ENCODE results near the gene EMP3. TPM values are rescaled to one million over a fixed set of nuclear protein-coding genes. Genes with fewer than 3 reads are reported as not detected.
A peak's percentile ranks its signal among the peaks of the same experiment; 100 is the strongest.

The EMP3 gene
- total RNA-seq, 3 donors from 2014 or later (not counting 1 experiment from before 2014, with no cell fraction given), result 284 to 342 (median 334) TPM

DNA sequence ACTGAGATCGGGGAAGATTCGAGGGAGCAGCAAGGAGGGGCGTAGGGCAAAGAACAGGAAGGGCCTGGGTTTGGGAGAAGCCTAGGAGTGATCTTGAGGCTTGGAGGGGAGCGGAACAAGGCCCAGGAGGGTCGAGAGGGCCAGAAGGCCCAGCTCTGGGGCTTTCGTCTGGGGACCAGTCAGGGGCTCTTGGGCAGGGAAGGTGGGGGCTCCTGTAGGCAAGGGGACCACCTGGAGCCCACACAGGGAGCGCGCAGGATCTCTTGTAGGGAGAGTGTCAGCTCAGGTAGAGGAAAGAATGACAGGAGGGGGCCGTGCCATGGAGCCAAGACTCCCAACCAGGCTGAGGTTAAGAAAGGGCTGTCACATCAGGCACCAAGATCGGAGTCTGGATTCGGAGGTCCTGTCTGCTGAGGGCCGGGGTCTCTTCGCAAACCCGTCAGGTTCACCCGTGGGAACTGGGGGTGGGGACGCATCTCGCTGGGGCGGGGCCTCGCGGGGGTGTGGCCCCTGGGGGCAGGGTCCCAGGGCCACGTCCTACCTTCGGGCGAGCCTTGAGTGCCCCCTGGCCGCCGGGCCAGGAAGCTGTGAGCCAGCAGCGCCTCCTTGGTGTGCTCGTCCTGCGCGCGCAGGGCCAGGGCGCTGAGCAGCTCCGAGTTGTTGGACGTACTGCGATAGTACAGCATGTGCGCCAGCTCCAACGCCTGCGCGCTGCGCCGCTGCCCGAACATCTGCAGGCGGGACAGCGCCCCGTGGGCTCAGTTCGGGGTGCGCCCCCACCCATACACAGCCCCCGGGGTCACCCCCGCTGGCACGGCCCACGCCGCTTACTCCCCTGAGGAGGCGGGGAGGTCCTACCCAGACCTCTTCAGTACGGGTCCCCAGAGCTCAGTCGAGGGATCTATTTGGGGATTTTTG, 8.4 kb downstream of the EMP3 start:
- no peaks in the 10 kb centered on the region for H3K27me3 ChIP-seq (ENCODE audit: control insufficient read depth, insufficient read depth, low read length)
- ATAC-seq (peak; percentile 67 to 85 (median 67)), DNase-seq (peak; percentile 93 to 97)
- H3K36me3 ChIP-seq (ENCODE audit: control insufficient read depth, insufficient read depth, low read length), result peaks cover 18% of the 10 kb centered on the region
- intact Hi-C loops (cut with micrococcal nuclease), result loop anchor here (1.0 to 5.0 kb wide), 6 partner anchors 13 to 304 kb away; partner anchors contain the start of genes CYTH2, DBP and TMEM143
- no peaks in the 10 kb centered on the region for H3K36me3 Mint-ChIP-seq
- WGBS (ENCODE audit: insufficient coverage), result 2% methylated on average over 54 of the region's 54 CpGs
- peak overlapping the region; percentile 100 for H3K27ac Mint-ChIP-seq
- H3K4me1 ChIP-seq (ENCODE audit: control insufficient read depth, insufficient read depth, low read length), result peaks cover 55% of the 10 kb centered on the region
- peak overlapping the region; percentile 98 for H3K27ac ChIP-seq (ENCODE audit: low read length)
- peak overlapping the region; percentile 99 for H3K4me3 Mint-ChIP-seq
- peaks cover 53 to 56% of the 10 kb centered on the region in 2 donors for H3K4me1 Mint-ChIP-seq
- H3K9me3 ChIP-seq (ENCODE audit: control insufficient read depth, insufficient read depth, low read length), result no peaks in the 10 kb centered on the region
- TF ChIP-seq, protein P1, sequence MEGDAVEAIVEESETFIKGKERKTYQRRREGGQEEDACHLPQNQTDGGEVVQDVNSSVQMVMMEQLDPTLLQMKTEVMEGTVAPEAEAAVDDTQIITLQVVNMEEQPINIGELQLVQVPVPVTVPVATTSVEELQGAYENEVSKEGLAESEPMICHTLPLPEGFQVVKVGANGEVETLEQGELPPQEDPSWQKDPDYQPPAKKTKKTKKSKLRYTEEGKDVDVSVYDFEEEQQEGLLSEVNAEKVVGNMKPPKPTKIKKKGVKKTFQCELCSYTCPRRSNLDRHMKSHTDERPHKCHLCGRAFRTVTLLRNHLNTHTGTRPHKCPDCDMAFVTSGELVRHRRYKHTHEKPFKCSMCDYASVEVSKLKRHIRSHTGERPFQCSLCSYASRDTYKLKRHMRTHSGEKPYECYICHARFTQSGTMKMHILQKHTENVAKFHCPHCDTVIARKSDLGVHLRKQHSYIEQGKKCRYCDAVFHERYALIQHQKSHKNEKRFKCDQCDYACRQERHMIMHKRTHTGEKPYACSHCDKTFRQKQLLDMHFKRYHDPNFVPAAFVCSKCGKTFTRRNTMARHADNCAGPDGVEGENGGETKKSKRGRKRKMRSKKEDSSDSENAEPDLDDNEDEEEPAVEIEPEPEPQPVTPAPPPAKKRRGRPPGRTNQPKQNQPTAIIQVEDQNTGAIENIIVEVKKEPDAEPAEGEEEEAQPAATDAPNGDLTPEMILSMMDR (IDR thresholded peaks at IDR 0.05), result peak; percentile 82
- no peaks in the 10 kb centered on the region for H3K27me3 Mint-ChIP-seq (ENCODE audit: low read depth in 2 of 2)
- peak overlapping the region; percentile 80 for H3K4me3 ChIP-seq (ENCODE audit: low read length)
- no peaks in the 10 kb centered on the region for H3K9me3 Mint-ChIP-seq

DNA sequence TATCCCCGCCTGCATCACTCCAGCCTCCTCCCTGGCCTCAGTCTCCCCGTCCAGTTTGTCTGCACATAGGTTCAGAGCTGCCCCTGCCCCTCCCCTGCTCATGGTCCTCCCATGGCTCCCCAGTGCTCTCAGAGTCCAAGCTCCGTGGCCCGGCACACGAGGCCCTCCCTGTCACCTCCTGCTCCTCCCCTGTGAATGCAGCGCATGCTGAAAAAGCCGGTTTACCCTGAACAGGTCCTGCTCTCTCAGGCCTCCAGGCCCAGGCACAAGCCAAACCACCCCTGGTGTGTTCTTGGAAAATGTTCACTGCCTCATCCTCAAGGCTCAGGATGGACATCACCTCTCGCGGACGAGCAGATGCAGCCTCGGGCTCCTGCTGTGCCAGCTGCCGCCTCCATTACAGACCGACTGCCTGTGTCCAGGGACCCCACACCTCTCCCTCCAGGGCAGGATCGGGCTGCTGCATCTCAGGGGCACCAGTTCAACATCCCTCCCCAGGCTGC, 13.0 kb downstream of the EMP3 start:
- no peak overlapping the region for H3K27ac Mint-ChIP-seq
- H3K9me3 ChIP-seq (ENCODE audit: control insufficient read depth, insufficient read depth, low read length), result no peaks in the 10 kb centered on the region
- H3K4me3 Mint-ChIP-seq, result no peak overlapping the region
- peaks cover 14% of the 10 kb centered on the region for H3K4me1 ChIP-seq (ENCODE audit: control insufficient read depth, insufficient read depth, low read length)
- TF ChIP-seq, protein P1 (IDR thresholded peaks at IDR 0.05), result no peak
- H3K36me3 Mint-ChIP-seq, result no peaks in the 10 kb centered on the region
- H3K4me3 ChIP-seq (ENCODE audit: low read length), result no peak overlapping the region
- DNase-seq, result no peak
- H3K9me3 Mint-ChIP-seq, result no peaks in the 10 kb centered on the region
- peaks cover 14% of the 10 kb centered on the region in 2 donors for H3K4me1 Mint-ChIP-seq
- H3K36me3 ChIP-seq (ENCODE audit: control insufficient read depth, insufficient read depth, low read length), result peaks cover 3% of the 10 kb centered on the region
- no peak overlapping the region for H3K27ac ChIP-seq (ENCODE audit: low read length)
- intact Hi-C loops (cut with micrococcal nuclease), result no loop called here
- no peaks in the 10 kb centered on the region for H3K27me3 Mint-ChIP-seq (ENCODE audit: low read depth in 2 of 2)
- ATAC-seq, result no peak
- no peaks in the 10 kb centered on the region for H3K27me3 ChIP-seq (ENCODE audit: control insufficient read depth, insufficient read depth, low read length)
- 94% methylated on average over 14 of the region's 14 CpGs for WGBS (ENCODE audit: insufficient coverage)

DNA sequence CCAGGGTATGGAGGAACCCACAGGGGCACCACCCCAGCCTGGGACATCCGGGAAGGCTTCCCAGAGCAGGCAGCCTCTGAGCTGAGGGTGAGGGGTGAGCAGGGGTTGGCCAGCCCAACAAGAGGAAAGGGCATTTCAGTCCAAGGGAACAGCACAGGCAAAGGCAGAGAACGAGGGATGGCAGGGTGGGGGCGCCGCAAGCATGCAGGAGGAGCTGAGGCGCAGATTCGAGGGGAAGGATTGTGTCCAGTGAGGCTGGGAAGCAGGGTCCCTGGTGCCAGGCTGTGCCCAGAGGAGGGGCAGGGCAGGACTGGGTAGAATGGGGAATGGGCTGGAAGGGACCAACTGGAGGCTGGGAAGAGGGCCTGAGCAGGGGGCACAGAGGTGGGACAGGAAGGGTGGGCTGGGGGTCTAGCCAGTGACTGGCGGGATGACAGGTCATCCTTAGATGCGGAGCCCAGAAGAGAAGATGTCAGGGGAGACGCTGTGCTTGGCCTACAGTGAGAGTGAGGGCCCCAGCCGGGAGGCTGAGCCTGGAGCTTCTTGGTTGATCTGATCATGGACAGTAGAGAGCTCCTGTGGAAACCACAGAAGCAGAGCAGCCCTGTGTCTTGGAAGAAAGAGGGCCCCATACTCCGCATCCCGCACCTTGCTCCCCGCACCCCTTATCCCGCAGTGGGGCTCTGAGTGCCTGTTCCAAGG, 13.6 kb downstream of the EMP3 start:
- intact Hi-C loops (cut with micrococcal nuclease), result no loop called here
- no peaks in the 10 kb centered on the region for H3K27me3 ChIP-seq (ENCODE audit: control insufficient read depth, insufficient read depth, low read length)
- no peak overlapping the region for H3K27ac ChIP-seq (ENCODE audit: low read length)
- H3K4me3 ChIP-seq (ENCODE audit: low read length), result no peak overlapping the region
- WGBS (ENCODE audit: insufficient coverage), result 94% methylated on average over 14 of the region's 14 CpGs
- Mint-ChIP-seq H3K4me1 (peaks cover 9 to 10% of the 10 kb centered on the region in 2 donors), H3K27me3 (ENCODE audit: low read depth in 2 of 2) (no peaks in the 10 kb centered on the region), H3K27ac (no peak overlapping the region), H3K36me3 (no peaks in the 10 kb centered on the region), H3K4me3 (no peak overlapping the region), H3K9me3 (no peaks in the 10 kb centered on the region)
- no peak for ATAC-seq
- no peak for DNase-seq
- peaks cover 8% of the 10 kb centered on the region for H3K4me1 ChIP-seq (ENCODE audit: control insufficient read depth, insufficient read depth, low read length)
- TF ChIP-seq, protein P1 (IDR thresholded peaks at IDR 0.05), result no peak
- peaks cover 3% of the 10 kb centered on the region for H3K36me3 ChIP-seq (ENCODE audit: control insufficient read depth, insufficient read depth, low read length)
- no peaks in the 10 kb centered on the region for H3K9me3 ChIP-seq (ENCODE audit: control insufficient read depth, insufficient read depth, low read length)
